Measurements from ENCODE around the gene ATP2B3. TPM values are rescaled to one million over a fixed set of nuclear protein-coding genes. Genes with fewer than 3 reads are reported as not detected.

ATP2B3 gene
- total RNA-seq, 1 experiment from 2014 or later: not detected

- DNase-seq (ENCODE audit: unreplicated experiment): no peak
- Mint-ChIP-seq H3K36me3 (ENCODE audit: insufficient read depth, unreplicated experiment) (no peaks in the 10 kb centered on the region), H3K9me3 (ENCODE audit: unreplicated experiment) (no peaks in the 10 kb centered on the region), H3K4me3 (ENCODE audit: unreplicated experiment) (no peak overlapping the region), H3K27me3 (ENCODE audit: insufficient read depth, unreplicated experiment) (no peaks in the 10 kb centered on the region), H3K27ac (ENCODE audit: low read depth, unreplicated experiment) (no peak overlapping the region), H3K4me1 (ENCODE audit: insufficient read depth, unreplicated experiment) (no peaks in the 10 kb centered on the region)
- intact Hi-C loops (cut with micrococcal nuclease): no loop called here
- ChIA-PET POLR2A (no interaction called here), CTCF (interaction anchor here (1.1 to 1.2 kb wide), 2 partner anchors 16 to 17 kb away, joined by 4 read pairs; no protein-coding TSS in a partner anchor)
- no TSS peak for BruUV-seq (replicated peaks)
- TF ChIP-seq, protein P1, sequence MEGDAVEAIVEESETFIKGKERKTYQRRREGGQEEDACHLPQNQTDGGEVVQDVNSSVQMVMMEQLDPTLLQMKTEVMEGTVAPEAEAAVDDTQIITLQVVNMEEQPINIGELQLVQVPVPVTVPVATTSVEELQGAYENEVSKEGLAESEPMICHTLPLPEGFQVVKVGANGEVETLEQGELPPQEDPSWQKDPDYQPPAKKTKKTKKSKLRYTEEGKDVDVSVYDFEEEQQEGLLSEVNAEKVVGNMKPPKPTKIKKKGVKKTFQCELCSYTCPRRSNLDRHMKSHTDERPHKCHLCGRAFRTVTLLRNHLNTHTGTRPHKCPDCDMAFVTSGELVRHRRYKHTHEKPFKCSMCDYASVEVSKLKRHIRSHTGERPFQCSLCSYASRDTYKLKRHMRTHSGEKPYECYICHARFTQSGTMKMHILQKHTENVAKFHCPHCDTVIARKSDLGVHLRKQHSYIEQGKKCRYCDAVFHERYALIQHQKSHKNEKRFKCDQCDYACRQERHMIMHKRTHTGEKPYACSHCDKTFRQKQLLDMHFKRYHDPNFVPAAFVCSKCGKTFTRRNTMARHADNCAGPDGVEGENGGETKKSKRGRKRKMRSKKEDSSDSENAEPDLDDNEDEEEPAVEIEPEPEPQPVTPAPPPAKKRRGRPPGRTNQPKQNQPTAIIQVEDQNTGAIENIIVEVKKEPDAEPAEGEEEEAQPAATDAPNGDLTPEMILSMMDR (IDR thresholded peaks at IDR 0.05; ENCODE audit: unreplicated experiment): no peak
Measured at GRCh38 chrX:153524234-153524633, 6.8 kb downstream of the ATP2B3 start.

DNA sequence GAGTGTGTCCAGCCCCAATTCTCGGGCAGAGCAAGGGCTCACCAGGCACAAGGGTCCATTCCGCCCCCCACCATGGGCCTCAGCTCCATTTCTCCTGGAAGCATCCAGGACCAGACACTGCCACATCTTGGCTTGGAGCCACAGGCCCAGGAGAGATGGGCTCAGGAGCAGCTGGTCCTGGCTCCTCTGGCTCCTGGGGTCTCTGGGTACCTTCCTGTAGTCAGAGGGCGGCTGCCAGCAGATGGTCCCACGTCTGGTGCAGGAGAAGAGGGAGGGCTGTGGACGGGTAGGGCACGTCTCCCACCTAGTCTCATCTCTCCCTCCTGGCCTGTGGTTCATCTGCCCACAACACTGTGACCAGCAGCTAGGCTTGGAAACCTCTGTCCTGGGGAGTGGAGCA is 8.0 kb downstream of the ATP2B3 start:
- no TSS peak for BruUV-seq (replicated peaks)
- intact Hi-C loops (cut with micrococcal nuclease): no loop called here
- H3K4me1 Mint-ChIP-seq (ENCODE audit: insufficient read depth, unreplicated experiment): no peaks in the 10 kb centered on the region
- no peak for DNase-seq (ENCODE audit: unreplicated experiment)
- TF ChIP-seq, protein P1 (IDR thresholded peaks at IDR 0.05; ENCODE audit: unreplicated experiment): no peak
- H3K9me3 Mint-ChIP-seq (ENCODE audit: unreplicated experiment): no peaks in the 10 kb centered on the region
- no peak overlapping the region for H3K4me3 Mint-ChIP-seq (ENCODE audit: unreplicated experiment)
- ChIA-PET CTCF (interaction anchor here (1.7 kb wide), 1 partner anchor 14 kb away, joined by 5 read pairs; no protein-coding TSS in a partner anchor), POLR2A (no interaction called here)
- H3K27me3 Mint-ChIP-seq (ENCODE audit: insufficient read depth, unreplicated experiment): no peaks in the 10 kb centered on the region
- H3K36me3 Mint-ChIP-seq (ENCODE audit: insufficient read depth, unreplicated experiment): no peaks in the 10 kb centered on the region
- no peak overlapping the region for H3K27ac Mint-ChIP-seq (ENCODE audit: low read depth, unreplicated experiment)

- Mint-ChIP-seq H3K27me3 (ENCODE audit: insufficient read depth, unreplicated experiment) (no peaks in the 10 kb centered on the region), H3K27ac (ENCODE audit: low read depth, unreplicated experiment) (no peak overlapping the region), H3K9me3 (ENCODE audit: unreplicated experiment) (no peaks in the 10 kb centered on the region), H3K4me1 (ENCODE audit: insufficient read depth, unreplicated experiment) (no peaks in the 10 kb centered on the region), H3K36me3 (ENCODE audit: insufficient read depth, unreplicated experiment) (no peaks in the 10 kb centered on the region), H3K4me3 (ENCODE audit: unreplicated experiment) (no peak overlapping the region)
- no TSS peak for BruUV-seq (replicated peaks)
- TF ChIP-seq, protein P1 (IDR thresholded peaks at IDR 0.05; ENCODE audit: unreplicated experiment): no peak
- ChIA-PET POLR2A (no interaction called here), CTCF (interaction anchor here (1.7 kb wide), 1 partner anchor 13 kb away, joined by 5 read pairs; no protein-coding TSS in a partner anchor)
- DNase-seq (ENCODE audit: unreplicated experiment): no peak
- intact Hi-C loops (cut with micrococcal nuclease): no loop called here
Measured at GRCh38 chrX:153526042-153526441, 8.6 kb downstream of the ATP2B3 start.

DNA sequence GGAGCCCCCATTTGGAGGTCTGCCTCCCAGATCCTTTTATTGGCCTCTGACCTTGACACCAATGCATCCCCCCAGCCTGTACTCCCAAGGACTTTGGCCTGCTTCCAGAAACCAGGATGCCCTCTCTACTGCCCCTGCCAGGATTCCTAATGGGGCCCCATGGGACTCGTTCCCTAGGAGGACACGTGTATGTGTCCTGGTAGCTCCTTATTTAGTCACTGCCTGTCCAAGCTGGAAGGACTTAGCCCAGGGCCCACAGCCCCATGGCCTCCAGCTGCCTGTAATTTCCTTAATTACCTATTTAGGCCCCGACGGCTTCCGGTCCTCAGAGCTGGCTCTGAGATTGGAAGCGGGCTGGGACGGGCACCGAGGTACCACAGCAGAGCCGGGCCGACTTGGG is 9.4 kb downstream of the ATP2B3 start:
- H3K4me3 Mint-ChIP-seq (ENCODE audit: unreplicated experiment): no peak overlapping the region
- no peaks in the 10 kb centered on the region for H3K27me3 Mint-ChIP-seq (ENCODE audit: insufficient read depth, unreplicated experiment)
- intact Hi-C loops (cut with micrococcal nuclease): no loop called here
- BruUV-seq (replicated peaks): no TSS peak
- no peak overlapping the region for H3K27ac Mint-ChIP-seq (ENCODE audit: low read depth, unreplicated experiment)
- no peaks in the 10 kb centered on the region for H3K9me3 Mint-ChIP-seq (ENCODE audit: unreplicated experiment)
- ChIA-PET CTCF (interaction anchor here (0.7 to 2.4 kb wide), 3 partner anchors 13 to 140 kb away, joined by 3 to 9 read pairs (median 5); no protein-coding TSS in a partner anchor), POLR2A (no interaction called here)
- TF ChIP-seq, protein P1 (IDR thresholded peaks at IDR 0.05; ENCODE audit: unreplicated experiment): no peak
- H3K4me1 Mint-ChIP-seq (ENCODE audit: insufficient read depth, unreplicated experiment): no peaks in the 10 kb centered on the region
- H3K36me3 Mint-ChIP-seq (ENCODE audit: insufficient read depth, unreplicated experiment): no peaks in the 10 kb centered on the region
- no peak for DNase-seq (ENCODE audit: unreplicated experiment)
